Measurements from ENCODE around the gene GNRH2.
"Not testable (repeated sequence)": the region's sequence is repeated elsewhere in the genome, so short reads cannot be mapped to it uniquely, and the experiment has no call there.

Gene GNRH2

GRCh38 chr20:3021327-3021726 lies 22.1 kb upstream of the GNRH2 start:
- Histone ChIP-seq H3K4me3 (ENCODE audit: low read depth, low read length) (no peak overlapping the region), H3K79me2 (no peaks in the 10 kb centered on the region), H3K27me3 (ENCODE audit: control insufficient read depth, insufficient read depth, low read length) (no peaks in the 10 kb centered on the region), H2AFZ (no peak overlapping the region), H3K9ac (no peak overlapping the region), H3K9me3 (ENCODE audit: control insufficient read depth, low read length) (no peaks in the 10 kb centered on the region), H3K4me1 (peaks cover 20% of the 10 kb centered on the region), H3K4me2 (ENCODE audit: low read length) (peak overlapping the region; percentile 1), H3K36me3 (ENCODE audit: control insufficient read depth, insufficient read depth, low read length) (no peaks in the 10 kb centered on the region), H3K27ac (peak overlapping the region; percentile 59)
- TF ChIP-seq, protein P1, sequence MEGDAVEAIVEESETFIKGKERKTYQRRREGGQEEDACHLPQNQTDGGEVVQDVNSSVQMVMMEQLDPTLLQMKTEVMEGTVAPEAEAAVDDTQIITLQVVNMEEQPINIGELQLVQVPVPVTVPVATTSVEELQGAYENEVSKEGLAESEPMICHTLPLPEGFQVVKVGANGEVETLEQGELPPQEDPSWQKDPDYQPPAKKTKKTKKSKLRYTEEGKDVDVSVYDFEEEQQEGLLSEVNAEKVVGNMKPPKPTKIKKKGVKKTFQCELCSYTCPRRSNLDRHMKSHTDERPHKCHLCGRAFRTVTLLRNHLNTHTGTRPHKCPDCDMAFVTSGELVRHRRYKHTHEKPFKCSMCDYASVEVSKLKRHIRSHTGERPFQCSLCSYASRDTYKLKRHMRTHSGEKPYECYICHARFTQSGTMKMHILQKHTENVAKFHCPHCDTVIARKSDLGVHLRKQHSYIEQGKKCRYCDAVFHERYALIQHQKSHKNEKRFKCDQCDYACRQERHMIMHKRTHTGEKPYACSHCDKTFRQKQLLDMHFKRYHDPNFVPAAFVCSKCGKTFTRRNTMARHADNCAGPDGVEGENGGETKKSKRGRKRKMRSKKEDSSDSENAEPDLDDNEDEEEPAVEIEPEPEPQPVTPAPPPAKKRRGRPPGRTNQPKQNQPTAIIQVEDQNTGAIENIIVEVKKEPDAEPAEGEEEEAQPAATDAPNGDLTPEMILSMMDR (IDR thresholded peaks at IDR 0.05) = no peak

GRCh38 chr20:3021777-3022176 lies 21.6 kb upstream of the GNRH2 start:
- H3K4me2 ChIP-seq (ENCODE audit: low read length) = peak overlapping the region; percentile 1
- no peaks in the 10 kb centered on the region for H3K36me3 ChIP-seq (ENCODE audit: control insufficient read depth, insufficient read depth, low read length)
- H3K27ac ChIP-seq = peak overlapping the region; percentile 59
- no peak overlapping the region for H3K9ac ChIP-seq
- no peak overlapping the region for H3K4me3 ChIP-seq (ENCODE audit: low read depth, low read length)
- H3K4me1 ChIP-seq = peaks cover 20% of the 10 kb centered on the region
- TF ChIP-seq, protein P1 (IDR thresholded peaks at IDR 0.05) = no peak
- no peak overlapping the region for H2AFZ ChIP-seq
- H3K79me2 ChIP-seq = no peaks in the 10 kb centered on the region
- no peaks in the 10 kb centered on the region for H3K27me3 ChIP-seq (ENCODE audit: control insufficient read depth, insufficient read depth, low read length)
- no peaks in the 10 kb centered on the region for H3K9me3 ChIP-seq (ENCODE audit: control insufficient read depth, low read length)

DNA sequence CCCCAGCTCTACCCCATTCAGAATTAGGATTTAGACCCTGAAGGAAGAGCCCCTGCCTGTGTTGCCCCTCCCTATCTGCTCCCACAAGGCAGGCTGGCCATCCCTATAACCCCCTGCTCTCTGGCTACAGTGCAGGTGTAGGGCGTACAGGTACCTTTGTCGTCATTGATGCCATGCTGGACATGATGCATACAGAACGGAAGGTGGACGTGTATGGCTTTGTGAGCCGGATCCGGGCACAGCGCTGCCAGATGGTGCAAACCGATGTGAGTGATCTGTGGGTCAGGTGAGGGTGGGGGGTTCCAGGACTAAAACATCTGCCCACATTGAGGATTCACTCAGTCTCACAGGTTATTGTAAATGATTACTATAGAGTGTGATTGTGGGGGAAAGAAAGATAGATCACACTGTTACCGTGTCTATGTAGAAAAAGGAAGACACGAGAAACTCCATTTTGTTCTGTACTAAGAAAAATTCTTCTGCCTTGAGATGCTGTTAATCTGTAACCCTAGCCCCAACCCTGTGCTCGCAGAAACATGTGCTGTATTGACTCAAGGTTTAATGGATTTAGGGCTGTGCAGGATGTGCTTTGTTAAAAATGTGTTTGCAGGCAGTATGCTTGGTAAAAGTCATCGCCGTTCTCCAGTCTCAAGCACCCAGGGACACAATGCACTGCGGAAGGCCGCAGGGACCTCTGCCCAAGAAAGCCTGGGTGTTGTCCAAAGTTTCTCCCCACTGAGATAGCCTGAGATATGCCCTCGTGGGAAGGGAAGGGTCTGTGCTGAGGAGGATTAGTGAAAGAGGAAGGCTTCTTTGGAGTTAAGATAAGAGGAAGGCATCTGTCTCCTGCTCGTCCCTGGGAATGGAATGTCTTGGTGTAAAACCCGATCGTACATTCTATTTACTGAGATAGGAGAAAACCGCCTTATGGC lies 20.6 kb upstream of the GNRH2 start:
- H2AFZ ChIP-seq; H3K9me3 ChIP-seq (ENCODE audit: control insufficient read depth, low read length); H3K9ac ChIP-seq; H3K79me2 ChIP-seq; H3K36me3 ChIP-seq (ENCODE audit: control insufficient read depth, insufficient read depth, low read length); H3K27me3 ChIP-seq (ENCODE audit: control insufficient read depth, insufficient read depth, low read length); H3K4me3 ChIP-seq (ENCODE audit: low read depth, low read length); H3K4me2 ChIP-seq (ENCODE audit: low read length): not testable (repeated sequence)
- Histone ChIP-seq H3K27ac (peak overlapping the region; percentile 59), H3K4me1 (peaks cover 20% of the 10 kb centered on the region)

DNA sequence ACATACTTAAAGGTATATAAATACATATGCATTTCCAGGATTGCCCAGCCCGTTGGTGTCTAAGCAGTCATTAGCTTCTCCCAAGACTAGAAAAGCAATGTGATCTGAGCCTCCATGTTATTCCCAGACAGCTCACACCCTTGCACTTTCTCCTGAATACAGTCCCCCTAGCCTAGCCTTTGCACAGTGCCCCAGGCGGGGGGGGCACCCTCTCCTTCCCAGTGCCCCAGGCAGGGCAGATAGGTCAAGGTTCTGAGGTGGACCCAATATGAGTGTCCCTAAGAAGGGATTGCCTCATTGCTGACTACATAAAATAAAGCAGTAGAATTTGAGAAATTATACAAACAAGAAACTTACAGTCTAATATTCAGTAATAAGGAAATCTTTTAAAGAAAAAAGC lies 15.4 kb upstream of the GNRH2 start:
- Histone ChIP-seq H3K4me3 (ENCODE audit: low read depth, low read length) (no peak overlapping the region), H3K27me3 (ENCODE audit: control insufficient read depth, insufficient read depth, low read length) (no peaks in the 10 kb centered on the region), H3K79me2 (no peaks in the 10 kb centered on the region), H3K36me3 (ENCODE audit: control insufficient read depth, insufficient read depth, low read length) (no peaks in the 10 kb centered on the region), H3K4me1 (no peaks in the 10 kb centered on the region), H2AFZ (no peak overlapping the region), H3K9ac (no peak overlapping the region), H3K4me2 (ENCODE audit: low read length) (no peak overlapping the region), H3K9me3 (ENCODE audit: control insufficient read depth, low read length) (no peaks in the 10 kb centered on the region), H3K27ac (no peak overlapping the region)
- TF ChIP-seq, protein P1 (IDR thresholded peaks at IDR 0.05) = no peak

DNA sequence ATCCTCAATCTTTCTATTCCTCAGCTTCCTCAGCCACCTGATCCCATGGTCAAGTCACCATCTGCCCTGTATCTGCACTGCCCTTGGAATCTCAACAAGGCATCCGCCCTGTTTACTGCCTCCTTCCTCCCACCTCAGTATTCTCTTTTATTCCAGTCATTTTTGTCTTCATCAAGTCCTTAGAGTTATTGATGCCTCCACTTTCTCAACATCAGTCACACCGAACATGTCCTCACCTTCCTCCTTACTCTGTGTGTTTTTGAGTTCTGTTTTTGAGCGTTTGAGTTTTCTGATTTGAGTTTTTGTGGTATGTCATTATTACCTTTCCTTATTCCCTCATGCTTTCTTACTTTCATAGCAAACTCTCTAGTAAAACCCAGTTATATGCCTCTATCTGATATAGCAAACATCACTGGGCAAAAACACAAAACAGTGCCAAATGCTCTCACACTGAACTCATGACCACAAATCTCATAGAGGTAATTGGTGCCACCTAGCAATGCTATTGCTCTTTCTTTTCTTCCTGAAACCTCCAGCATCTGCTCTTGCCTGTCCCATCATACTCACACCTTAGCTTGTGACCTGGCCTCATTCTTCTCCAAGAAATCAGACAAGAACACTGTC lies 11.8 kb upstream of the GNRH2 start:
- Histone ChIP-seq H3K27ac (no peak overlapping the region), H3K36me3 (ENCODE audit: control insufficient read depth, insufficient read depth, low read length) (no peaks in the 10 kb centered on the region), H3K27me3 (ENCODE audit: control insufficient read depth, insufficient read depth, low read length) (no peaks in the 10 kb centered on the region), H3K4me3 (ENCODE audit: low read depth, low read length) (no peak overlapping the region), H3K79me2 (no peaks in the 10 kb centered on the region), H3K4me1 (no peaks in the 10 kb centered on the region), H3K4me2 (ENCODE audit: low read length) (no peak overlapping the region), H2AFZ (no peak overlapping the region), H3K9ac (no peak overlapping the region), H3K9me3 (ENCODE audit: control insufficient read depth, low read length) (no peaks in the 10 kb centered on the region)
- TF ChIP-seq, protein P1 (IDR thresholded peaks at IDR 0.05) = no peak

Measured in parathyroid adenoma (tissue), 2 donors.